ENCODE data around the gene SEZ6L.

The SEZ6L gene

GRCh38 chr22:26289611-26290101 lies 120.4 kb downstream of the SEZ6L start:
- TF ChIP-seq CTCF (IDR thresholded peaks at IDR 0.05; ENCODE audit: low read depth, low read length), result no peak
- no peak for DNase-seq (ENCODE audit: extremely low read depth, low read depth)

GRCh38 chr22:26291940-26292666 lies 122.8 kb downstream of the SEZ6L start:
- no peak for TF ChIP-seq CTCF (IDR thresholded peaks at IDR 0.05; ENCODE audit: low read depth, low read length)
- no peak for DNase-seq (ENCODE audit: extremely low read depth, low read depth)

- TF ChIP-seq CTCF (IDR thresholded peaks at IDR 0.05; ENCODE audit: low read depth, low read length), result no peak
- DNase-seq (ENCODE audit: extremely low read depth, low read depth), result no peak
Observed at GRCh38 chr22:26292667-26292995, 123.4 kb downstream of the SEZ6L start.

DNA sequence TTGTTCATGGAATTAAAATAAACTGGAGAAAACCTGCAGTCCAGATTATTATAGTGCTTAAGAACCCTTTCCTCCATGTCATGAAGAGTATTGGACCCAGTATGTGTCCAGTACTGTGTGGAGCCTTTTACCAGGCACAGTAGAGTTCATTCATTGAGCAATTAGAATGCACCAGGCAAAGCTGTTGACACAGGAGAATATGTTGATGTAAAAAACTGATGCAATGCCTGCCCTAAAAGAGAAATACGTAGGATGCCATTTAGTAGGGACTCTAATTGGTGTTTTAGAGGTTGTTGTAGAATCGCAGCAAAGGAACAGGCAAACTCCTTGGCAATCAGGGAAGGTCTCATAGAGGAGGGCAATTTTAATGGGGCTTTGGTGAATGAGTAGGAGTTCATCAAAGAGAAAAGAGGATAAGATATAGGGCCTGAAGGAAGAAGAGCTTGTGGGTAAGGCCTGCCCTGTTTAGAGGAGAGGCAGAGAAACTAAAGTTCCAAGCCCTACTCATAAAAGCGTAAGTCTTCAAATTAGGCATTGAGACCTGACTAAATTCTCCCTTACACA lies 126.4 kb downstream of the SEZ6L start:
- DNase-seq (ENCODE audit: extremely low read depth, low read depth), result no peak
- TF ChIP-seq CTCF (IDR thresholded peaks at IDR 0.05; ENCODE audit: low read depth, low read length), result no peak

- TF ChIP-seq CTCF (IDR thresholded peaks at IDR 0.05; ENCODE audit: low read depth, low read length), result no peak
- no peak for DNase-seq (ENCODE audit: extremely low read depth, low read depth)
Observed at GRCh38 chr22:26298605-26299310, 129.5 kb downstream of the SEZ6L start.

DNA sequence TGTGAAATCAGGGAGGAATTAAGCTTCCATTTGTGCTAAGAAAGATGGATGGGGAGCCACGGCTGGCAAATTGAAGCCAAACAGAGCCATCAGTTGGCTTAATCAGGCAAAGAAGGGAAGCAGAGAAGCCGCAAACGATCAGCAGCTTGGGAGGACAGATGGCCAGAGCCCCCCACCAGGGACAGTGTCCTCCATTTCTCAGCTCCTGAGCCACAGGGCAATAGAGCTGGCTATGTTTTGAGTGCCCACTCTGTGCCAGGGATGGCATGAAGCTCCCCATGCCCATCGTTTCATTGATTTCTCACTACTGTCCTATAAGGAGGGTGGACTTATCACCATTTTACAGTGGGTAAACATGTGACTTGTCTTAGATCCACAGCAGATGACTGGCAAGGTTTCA lies 133.5 kb downstream of the SEZ6L start:
- DNase-seq (ENCODE audit: extremely low read depth, low read depth), result no peak
- TF ChIP-seq CTCF (IDR thresholded peaks at IDR 0.05; ENCODE audit: low read depth, low read length), result no peak

GRCh38 chr22:26303475-26303874 lies 134.2 kb downstream of the SEZ6L start:
- DNase-seq (ENCODE audit: extremely low read depth, low read depth), result no peak
- no peak for TF ChIP-seq CTCF (IDR thresholded peaks at IDR 0.05; ENCODE audit: low read depth, low read length)

Measured in AG09319 (cell line).